Trophoblast cell (in vitro differentiated cells and primary cell): ENCODE data around the gene CACNA1F.

ENCODE experiments used
- DNase-seq, 2 donors: peaks; one replicate each; pipeline ENCODE4 v3.0.0-alpha.2; 2016
- H2AFZ ChIP-seq: 2 replicates; pipeline ENCODE4 v1.6.1; 2013; ENCODE audit warnings: low read length, moderate library complexity, mild to moderate bottlenecking; ENCODE audit not compliant: insufficient read depth, poor library complexity
- H2AK5ac ChIP-seq: 2 replicates; pipeline ENCODE4 v1.6.1; 2013; ENCODE audit warnings: mild to moderate bottlenecking, low read length
- H2BK120ac ChIP-seq: 2 replicates; pipeline ENCODE4 v1.6.1; 2013; ENCODE audit warnings: low read length, mild to moderate bottlenecking, moderate library complexity; ENCODE audit not compliant: insufficient read depth, poor library complexity
- H2BK12ac ChIP-seq: 2 replicates; pipeline ENCODE4 v1.6.1; 2013; ENCODE audit warnings: mild to moderate bottlenecking, low read length, moderate library complexity
- H2BK5ac ChIP-seq: 2 replicates; pipeline ENCODE4 v1.6.1; 2013; ENCODE audit warnings: low read length, low read depth, moderate library complexity, mild to moderate bottlenecking; ENCODE audit not compliant: poor library complexity
- H3K14ac ChIP-seq: 2 replicates; pipeline ENCODE4 v1.6.1; 2013; ENCODE audit warnings: mild to moderate bottlenecking, low read length
- H3K18ac ChIP-seq: 2 replicates; pipeline ENCODE4 v1.6.1; 2013; ENCODE audit warnings: mild to moderate bottlenecking, low read length
- H3K23ac ChIP-seq: 2 replicates; pipeline ENCODE4 v1.6.1; 2013; ENCODE audit warnings: low read length
- H3K27ac ChIP-seq: 2 replicates; pipeline ENCODE4 v1.5.1; 2013; ENCODE audit warnings: low read depth, mild to moderate bottlenecking, inconsistent platforms, low read length, moderate library complexity
- H3K27me3 ChIP-seq: 2 replicates; pipeline ENCODE4 v1.6.1; 2013; ENCODE audit warnings: inconsistent platforms, mild to moderate bottlenecking, low read length, moderate library complexity; ENCODE audit not compliant: insufficient read depth
- H3K36me3 ChIP-seq, 2 experiments: 1 replicate in 1 of 2; 2 replicates in 1 of 2; pipeline ENCODE4 v1.6.1; 2013; ENCODE audit warnings: low read length in 2 of 2, mild to moderate bottlenecking in 2 of 2, moderate library complexity in 1 of 2; ENCODE audit not compliant: insufficient read depth in 2 of 2, control insufficient read depth in 1 of 2
- H3K4ac ChIP-seq: 2 replicates; pipeline ENCODE4 v1.6.1; 2013; ENCODE audit warnings: low read depth, mild to moderate bottlenecking, low read length, moderate library complexity
- H3K4me1 ChIP-seq, 2 experiments: 1 replicate in 1 of 2; 2 replicates in 1 of 2; pipeline ENCODE4 v1.6.1; 2013; ENCODE audit warnings: low read length in 2 of 2, mild to moderate bottlenecking in 2 of 2, moderate library complexity in 1 of 2; ENCODE audit not compliant: insufficient read depth in 2 of 2, control insufficient read depth in 1 of 2
- H3K4me2 ChIP-seq: 2 replicates; pipeline ENCODE4 v1.6.1; 2013; ENCODE audit warnings: inconsistent platforms, mild to moderate bottlenecking, low read length, moderate library complexity
- H3K4me3 ChIP-seq: 2 replicates; pipeline ENCODE4 v1.5.1; 2013; ENCODE audit warnings: mild to moderate bottlenecking, low read depth, low read length, inconsistent platforms
- H3K79me1 ChIP-seq: one replicate; pipeline ENCODE4 v1.6.1; 2013; ENCODE audit warnings: low read length
- H3K79me2 ChIP-seq: 2 replicates; pipeline ENCODE4 v1.6.1; 2013; ENCODE audit warnings: low read length, mild to moderate bottlenecking; ENCODE audit not compliant: control insufficient read depth, insufficient read depth, poor library complexity
- H3K9ac ChIP-seq: 2 replicates; pipeline ENCODE4 v1.6.1; 2013; ENCODE audit warnings: mild to moderate bottlenecking, low read length
- H3K9me3 ChIP-seq: 2 replicates; pipeline ENCODE4 v1.6.1; 2013; ENCODE audit warnings: low read depth, mild to moderate bottlenecking, control low read depth, inconsistent platforms, low read length; ENCODE audit not compliant: insufficient read depth
- H4K12ac ChIP-seq: 2 replicates; pipeline ENCODE4 v1.6.1; 2013; ENCODE audit warnings: low read depth, mild to moderate bottlenecking, low read length, moderate library complexity
- H4K8ac ChIP-seq: 2 replicates; pipeline ENCODE4 v1.6.1; 2013; ENCODE audit warnings: low read depth, mild to moderate bottlenecking, low read length, moderate library complexity
- H4K91ac ChIP-seq: one replicate; pipeline ENCODE4 v1.6.1; 2013; ENCODE audit warnings: low read depth, mild to moderate bottlenecking, low read length, moderate library complexity
- WGBS: extraction: QIAGEN DNeasy Blood & Tissue Kit; methylation state at CpG from one replicate; pipeline ENCODE4 v1.1.7; 2013; ENCODE audit warnings: missing lambda C conversion rate; ENCODE audit not compliant: insufficient read length, insufficient coverage; ENCODE audit errors: extremely low coverage; 5-methylcytosine and 5-hydroxymethylcytosine counted together

The CACNA1F gene

DNA sequence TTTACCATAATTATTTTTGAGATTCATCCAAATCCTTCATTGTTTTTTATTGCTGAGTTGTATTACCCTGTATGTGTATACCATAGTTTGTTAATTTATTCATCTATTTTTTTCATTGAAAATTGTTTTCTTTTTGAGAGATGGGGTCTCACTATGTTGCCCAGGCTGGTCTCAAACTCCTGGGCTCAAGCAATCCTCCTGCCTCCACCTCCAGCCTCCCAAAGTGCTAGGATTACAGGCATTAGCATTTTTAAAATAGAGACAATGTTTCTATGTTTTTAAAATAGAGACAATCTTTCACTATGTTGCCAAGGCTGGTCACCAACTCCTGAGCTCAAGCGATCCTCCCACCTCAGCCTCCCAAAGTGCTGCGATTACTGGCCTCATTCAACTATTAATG, 72.2 kb downstream of the CACNA1F start:
- H3K27ac ChIP-seq = no peak overlapping the region
- no peak overlapping the region for H2BK5ac ChIP-seq
- H3K9me3 ChIP-seq = peaks cover 2% of the 10 kb centered on the region
- no peak overlapping the region for H3K14ac ChIP-seq
- no peak overlapping the region for H4K91ac ChIP-seq
- H3K79me1 ChIP-seq = peaks cover 11% of the 10 kb centered on the region
- H3K4me1 ChIP-seq = no peaks in the 10 kb centered on the region
- no peak overlapping the region for H3K9ac ChIP-seq
- no peak overlapping the region for H4K8ac ChIP-seq
- no peak overlapping the region for H3K4me3 ChIP-seq
- no peak for DNase-seq
- H3K4me2 ChIP-seq = no peak overlapping the region
- peaks cover 4% of the 10 kb centered on the region for H3K79me2 ChIP-seq
- H3K23ac ChIP-seq = no peak overlapping the region
- H3K4ac ChIP-seq = no peak overlapping the region
- H3K18ac ChIP-seq = no peak overlapping the region
- no peak overlapping the region for H2AK5ac ChIP-seq
- no peak overlapping the region for H2BK12ac ChIP-seq
- H3K27me3 ChIP-seq = no peaks in the 10 kb centered on the region
- H3K36me3 ChIP-seq = peaks cover 0 to 2% of the 10 kb centered on the region in 2 experiments
- H2BK120ac ChIP-seq = no peak overlapping the region
- no peak overlapping the region for H4K12ac ChIP-seq
- no CpG with 5 or more reads among the region's 2 CpGs for WGBS
- no peak overlapping the region for H2AFZ ChIP-seq

DNA sequence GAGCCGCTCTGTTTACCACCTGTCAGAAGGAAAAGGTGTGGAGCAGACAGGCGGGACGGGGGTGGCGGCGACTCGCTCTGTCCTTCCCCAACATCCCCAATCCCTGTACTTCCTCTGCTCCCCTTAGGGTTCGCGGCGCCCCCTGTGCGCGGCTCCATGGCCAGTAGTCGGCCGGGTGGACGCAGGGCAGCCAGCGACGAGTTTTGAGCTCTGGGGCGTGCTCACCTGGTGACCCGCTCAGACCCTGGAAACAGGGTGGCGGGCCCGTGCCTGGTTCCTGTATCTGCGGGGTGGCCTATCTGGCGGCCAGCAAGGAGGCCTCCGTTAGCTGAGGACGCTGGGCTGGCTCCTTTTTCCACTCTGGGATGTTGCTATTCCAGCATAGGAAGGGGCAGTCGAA, 75.9 kb downstream of the CACNA1F start:
- peak overlapping the region; percentile 51 for H4K12ac ChIP-seq
- H3K9me3 ChIP-seq = no peaks in the 10 kb centered on the region
- no peak overlapping the region for H3K18ac ChIP-seq
- H2BK5ac ChIP-seq = no peak overlapping the region
- H4K8ac ChIP-seq = peak overlapping the region; percentile 16
- no peaks in the 10 kb centered on the region for H3K36me3 ChIP-seq
- H3K14ac ChIP-seq = no peak overlapping the region
- no peak overlapping the region for H2AK5ac ChIP-seq
- H3K9ac ChIP-seq = no peak overlapping the region
- peaks cover 6% of the 10 kb centered on the region for H3K79me1 ChIP-seq
- H2AFZ ChIP-seq = no peak overlapping the region
- H3K27ac ChIP-seq = no peak overlapping the region
- no peak for DNase-seq
- H2BK120ac ChIP-seq = no peak overlapping the region
- no peak overlapping the region for H3K4me3 ChIP-seq
- H3K79me2 ChIP-seq = peaks cover 2% of the 10 kb centered on the region
- H2BK12ac ChIP-seq = no peak overlapping the region
- peak overlapping the region; percentile 23 for H3K4me2 ChIP-seq
- H4K91ac ChIP-seq = no peak overlapping the region
- H3K23ac ChIP-seq = no peak overlapping the region
- no peaks in the 10 kb centered on the region for H3K27me3 ChIP-seq
- WGBS = no CpG with 5 or more reads among the region's 25 CpGs
- H3K4ac ChIP-seq = no peak overlapping the region
- no peaks in the 10 kb centered on the region for H3K4me1 ChIP-seq

DNA sequence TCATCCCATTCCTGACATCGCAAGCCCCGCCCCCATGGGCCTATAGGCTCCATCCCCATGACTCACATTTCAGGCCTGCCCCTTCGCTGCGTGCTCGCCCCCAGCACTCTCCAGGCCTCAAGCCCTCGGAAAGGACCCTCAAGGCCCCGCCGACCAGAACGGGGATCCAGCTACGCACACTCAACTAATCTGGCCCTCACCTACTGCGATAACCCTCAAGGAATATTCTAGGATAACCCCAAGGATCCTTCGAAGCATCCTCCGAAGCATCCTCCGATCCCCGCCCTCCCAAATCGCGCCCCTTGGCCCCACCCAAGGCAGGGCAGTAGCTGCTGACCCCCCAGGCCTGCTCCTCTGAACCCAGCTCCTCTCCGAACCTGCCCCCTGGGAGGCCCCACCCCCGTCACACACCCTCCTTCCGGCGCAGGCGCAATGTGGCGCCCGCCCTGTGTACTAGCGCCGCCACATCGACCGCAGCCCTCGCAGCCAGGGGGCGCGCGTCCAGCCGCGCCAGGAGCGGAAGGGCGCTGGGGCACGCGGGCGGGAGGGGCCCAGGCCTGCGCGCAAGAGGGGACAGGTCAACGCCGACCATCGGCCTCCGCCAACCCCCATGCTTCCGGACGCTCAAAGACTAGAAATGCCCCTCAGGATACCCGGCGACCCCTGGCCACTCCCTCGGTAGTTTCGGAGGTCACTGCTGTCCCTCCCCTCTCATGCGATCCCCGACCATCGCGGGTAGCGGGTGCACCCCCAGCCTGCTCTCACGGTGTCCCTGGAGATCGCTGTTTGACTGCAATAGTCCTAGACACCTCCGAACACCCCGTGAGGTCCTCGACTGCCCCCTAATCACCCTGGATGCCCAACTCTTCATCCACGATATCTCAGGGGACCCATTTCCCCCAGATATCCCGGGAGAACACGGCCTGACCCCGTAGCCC, 77.0 kb downstream of the CACNA1F start:
- no peaks in the 10 kb centered on the region for H3K36me3 ChIP-seq
- H4K91ac ChIP-seq = peak overlapping the region; percentile 92
- H3K4ac ChIP-seq = peak overlapping the region; percentile 75
- peak overlapping the region; percentile 63 for H2AFZ ChIP-seq
- peak; percentile 64 to 84 for DNase-seq
- H3K79me1 ChIP-seq = peaks cover 6% of the 10 kb centered on the region
- H2BK120ac ChIP-seq = peak overlapping the region; percentile 63
- peak overlapping the region; percentile 83 for H3K9ac ChIP-seq
- peak overlapping the region; percentile 86 for H4K8ac ChIP-seq
- peak overlapping the region; percentile 78 for H3K27ac ChIP-seq
- no peaks in the 10 kb centered on the region for H3K27me3 ChIP-seq
- peak overlapping the region; percentile 95 for H3K14ac ChIP-seq
- peak overlapping the region; percentile 76 for H3K4me2 ChIP-seq
- H3K4me1 ChIP-seq = no peaks in the 10 kb centered on the region
- H2BK12ac ChIP-seq = no peak overlapping the region
- H3K23ac ChIP-seq = no peak overlapping the region
- H3K18ac ChIP-seq = peak overlapping the region; percentile 90
- no CpG with 5 or more reads among the region's 65 CpGs for WGBS
- peaks cover 2% of the 10 kb centered on the region for H3K79me2 ChIP-seq
- no peaks in the 10 kb centered on the region for H3K9me3 ChIP-seq
- H3K4me3 ChIP-seq = peak overlapping the region; percentile 59
- H2BK5ac ChIP-seq = no peak overlapping the region
- peak overlapping the region; percentile 93 for H4K12ac ChIP-seq
- no peak overlapping the region for H2AK5ac ChIP-seq

DNA sequence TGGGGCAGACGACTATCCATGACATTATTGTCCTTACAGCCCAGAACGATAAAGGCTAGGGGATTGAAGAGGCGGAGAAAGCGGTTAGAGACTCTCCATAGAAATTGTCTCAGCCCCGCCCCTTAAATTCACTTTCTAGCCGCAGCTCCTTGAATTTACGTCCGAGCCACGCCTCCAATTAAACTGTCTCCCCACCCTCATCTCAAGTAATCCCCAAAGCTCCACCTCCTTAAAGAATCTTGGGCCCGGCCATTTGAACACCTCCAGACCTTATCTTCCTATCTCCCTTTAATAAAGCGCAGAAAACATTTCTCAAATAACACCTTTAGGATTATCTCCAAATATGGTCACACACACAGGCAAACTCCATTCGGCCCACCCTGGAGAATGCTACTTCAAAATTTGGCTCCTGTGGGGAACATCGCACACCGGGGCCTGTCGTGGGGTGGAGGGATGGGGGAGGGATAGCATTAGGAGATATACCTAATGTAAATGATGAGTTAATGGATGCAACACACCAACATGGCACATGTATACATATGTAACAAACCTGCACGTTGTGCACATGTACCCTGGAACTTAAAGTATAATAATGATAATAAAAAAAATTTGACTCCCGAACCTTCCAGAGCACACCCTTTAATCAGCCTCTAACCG, 77.8 kb downstream of the CACNA1F start:
- H2BK120ac ChIP-seq = no peak overlapping the region
- H2BK12ac ChIP-seq = peak overlapping the region; percentile 9
- no peak overlapping the region for H2AK5ac ChIP-seq
- H4K12ac ChIP-seq = peak overlapping the region; percentile 80
- H3K9ac ChIP-seq = no peak overlapping the region
- H3K79me1 ChIP-seq = peaks cover 6% of the 10 kb centered on the region
- H3K4me3 ChIP-seq = peak overlapping the region; percentile 50
- no peaks in the 10 kb centered on the region for H3K27me3 ChIP-seq
- no peak overlapping the region for H3K4ac ChIP-seq
- no peaks in the 10 kb centered on the region for H3K9me3 ChIP-seq
- H3K4me1 ChIP-seq = no peaks in the 10 kb centered on the region
- H3K36me3 ChIP-seq = no peaks in the 10 kb centered on the region
- H2BK5ac ChIP-seq = no peak overlapping the region
- no CpG with 5 or more reads among the region's 18 CpGs for WGBS
- peak overlapping the region; percentile 17 for H2AFZ ChIP-seq
- H3K23ac ChIP-seq = no peak overlapping the region
- peak overlapping the region; percentile 66 for H3K4me2 ChIP-seq
- H3K27ac ChIP-seq = no peak overlapping the region
- H4K91ac ChIP-seq = peak overlapping the region; percentile 62
- peak in 1 of 2 donors; percentile 12 for DNase-seq
- no peak overlapping the region for H3K14ac ChIP-seq
- peaks cover 2% of the 10 kb centered on the region for H3K79me2 ChIP-seq
- H4K8ac ChIP-seq = peak overlapping the region; percentile 16
- H3K18ac ChIP-seq = no peak overlapping the region
